Measurements from ENCODE around the gene PPP1R3C. TPM values are rescaled to one million over a fixed set of nuclear protein-coding genes. Genes with fewer than 3 reads are reported as not detected.
A peak's percentile ranks its signal among the peaks of the same experiment; 100 is the strongest.

Gene PPP1R3C
- total RNA-seq, 4 donors from 2014 or later = 6.6 to 90.7 (median 65.5) TPM

GRCh38 chr10:91634246-91634645, 1.4 kb upstream of the PPP1R3C start:
- H3K27me3 ChIP-seq = no peaks in the 10 kb centered on the region
- peak overlapping the region in 1 of 4 donors; percentile 68 for H3K4me3 ChIP-seq
- H3K36me3 ChIP-seq = no peaks in the 10 kb centered on the region
- peak; percentile 45 to 46 for ATAC-seq
- peak; percentile 68 to 80 for DNase-seq
- TF ChIP-seq POLR2A (IDR thresholded peaks at IDR 0.05) (no peak), CTCF (IDR thresholded peaks at IDR 0.05 in 4 of 5, conservative IDR thresholded peaks at IDR 0.05 in 1 of 5) (no peak)
- in situ Hi-C loops (cut with MboI; ENCODE audit: low sequenced_read_pairs in 4 of 4) (loop anchor here in 3 of 4 donors (10.0 to 25.0 kb wide), 3 partner anchors 79 to 247 kb away; no protein-coding TSS in a partner anchor), intact Hi-C loops (cut with DNase I; ENCODE audit: low total_unique reads) (loop anchor here (2.0 to 5.0 kb wide), 4 partner anchors 223 to 1987 kb away; partner anchors contain the start of genes ANKRD1, HECTD2 and PANK1)
- peak overlapping the region; percentile 86 to 94 (median 91) for H3K27ac ChIP-seq
- no peaks in the 10 kb centered on the region for H3K9me3 ChIP-seq
- H3K4me1 ChIP-seq = peaks cover 24 to 28% of the 10 kb centered on the region in 2 donors

GRCh38 chr10:91630625-91631024, 2.2 kb downstream of the PPP1R3C start:
- intact Hi-C loops (cut with DNase I; ENCODE audit: low total_unique reads) = loop anchor here (2.0 to 5.0 kb wide), 4 partner anchors 42 to 1983 kb away; partner anchors contain the start of genes ANKRD1 and PANK1
- peaks cover 31 to 35% of the 10 kb centered on the region in 2 donors for H3K4me1 ChIP-seq
- ATAC-seq (no peak), DNase-seq (no peak)
- no peaks in the 10 kb centered on the region for H3K27me3 ChIP-seq
- H3K9me3 ChIP-seq = no peaks in the 10 kb centered on the region
- TF ChIP-seq CTCF (IDR thresholded peaks at IDR 0.05 in 4 of 5, conservative IDR thresholded peaks at IDR 0.05 in 1 of 5) (no peak), POLR2A (IDR thresholded peaks at IDR 0.05) (no peak)
- no peaks in the 10 kb centered on the region for H3K36me3 ChIP-seq
- peak overlapping the region; percentile 86 to 94 (median 91) for H3K27ac ChIP-seq
- H3K4me3 ChIP-seq = peak overlapping the region; percentile 65 to 77 (median 69)
- in situ Hi-C loops (cut with MboI; ENCODE audit: low sequenced_read_pairs in 4 of 4) = loop anchor here in 3 of 4 donors (10.0 to 25.0 kb wide), 3 partner anchors 76 to 243 kb away; no protein-coding TSS in a partner anchor

GRCh38 chr10:91629715-91630549, 2.9 kb downstream of the PPP1R3C start:
- Histone ChIP-seq H3K27ac (peak overlapping the region; percentile 86 to 94 (median 91)), H3K27me3 (no peaks in the 10 kb centered on the region), H3K4me1 (peaks cover 29 to 31% of the 10 kb centered on the region in 2 donors), H3K4me3 (peak overlapping the region; percentile 65 to 77 (median 69)), H3K9me3 (no peaks in the 10 kb centered on the region), H3K36me3 (no peaks in the 10 kb centered on the region)
- intact Hi-C loops (cut with DNase I; ENCODE audit: low total_unique reads) = loop anchor here (2.0 to 5.0 kb wide), 4 partner anchors 41 to 1983 kb away; partner anchors contain the start of genes ANKRD1 and PANK1
- no peak for TF ChIP-seq POLR2A (IDR thresholded peaks at IDR 0.05)
- TF ChIP-seq CTCF (IDR thresholded peaks at IDR 0.05 in 4 of 5, conservative IDR thresholded peaks at IDR 0.05 in 1 of 5) = no peak
- ATAC-seq (no peak), DNase-seq (no peak)
- in situ Hi-C loops (cut with MboI; ENCODE audit: low sequenced_read_pairs in 4 of 4) = loop anchor here in 3 of 4 donors (10.0 to 25.0 kb wide), 3 partner anchors 75 to 243 kb away; no protein-coding TSS in a partner anchor

- Histone ChIP-seq H3K9me3 (no peaks in the 10 kb centered on the region), H3K27ac (peak overlapping the region; percentile 86 to 94 (median 91)), H3K4me1 (peaks cover 14 to 27% of the 10 kb centered on the region in 2 donors), H3K27me3 (no peaks in the 10 kb centered on the region), H3K36me3 (peaks cover 0 to 6% of the 10 kb centered on the region in 2 donors), H3K4me3 (peak overlapping the region; percentile 65 to 77 (median 69))
- intact Hi-C loops (cut with DNase I; ENCODE audit: low total_unique reads) = no loop called here
- ATAC-seq (no peak), DNase-seq (no peak)
- in situ Hi-C loops (cut with MboI; ENCODE audit: low sequenced_read_pairs in 4 of 4) = loop anchor here in 2 of 4 donors (25.0 kb wide), 1 partner anchor 241 kb away; no protein-coding TSS in a partner anchor
- no peak for TF ChIP-seq CTCF (IDR thresholded peaks at IDR 0.05 in 4 of 5, conservative IDR thresholded peaks at IDR 0.05 in 1 of 5)
- TF ChIP-seq POLR2A (IDR thresholded peaks at IDR 0.05) = no peak
These were observed 4.5 kb downstream of the PPP1R3C start for GRCh38 chr10:91628383-91628782.
